GM19099 (cell line): ENCODE measurements around the gene MYL10.

Experiments
- POLR2A ChIP-seq: IDR thresholded peaks from 3 replicates; pipeline ENCODE4 v1.6.1; 2011; ENCODE audit warnings: low read depth; ENCODE audit not compliant: insufficient read length; ENCODE audit errors: extremely low read depth

MYL10 gene

GRCh38 chr7:101629171-101629570, at the start of gene MYL10:
TSS of gene MYL10 (minus strand) at chr7:101629296. CDS start at chr7:101629118, 178 bp downstream.
- no peak for TF ChIP-seq POLR2A

GRCh38 chr7:101678658-101679057, 49.6 kb upstream of the MYL10 start:
- no peak for TF ChIP-seq POLR2A

- TF ChIP-seq POLR2A = no peak
These were observed 48.8 kb upstream of the MYL10 start for GRCh38 chr7:101677797-101678479.

GRCh38 chr7:101677391-101677790, 48.3 kb upstream of the MYL10 start:
- no peak for TF ChIP-seq POLR2A

- no peak for TF ChIP-seq POLR2A
These were observed 47.9 kb upstream of the MYL10 start for GRCh38 chr7:101676956-101677355.

- no peak for TF ChIP-seq POLR2A
These were observed 47.0 kb upstream of the MYL10 start for GRCh38 chr7:101676062-101676598.

- no peak for TF ChIP-seq POLR2A
These were observed 45.3 kb upstream of the MYL10 start for GRCh38 chr7:101674439-101674838.

- TF ChIP-seq POLR2A = no peak
These were observed 44.9 kb upstream of the MYL10 start for GRCh38 chr7:101673951-101674350.

GRCh38 chr7:101673315-101673714, 44.2 kb upstream of the MYL10 start:
- no peak for TF ChIP-seq POLR2A

- no peak for TF ChIP-seq POLR2A
These were observed 42.6 kb upstream of the MYL10 start for GRCh38 chr7:101671371-101672356.

GRCh38 chr7:101669307-101669706, 40.2 kb upstream of the MYL10 start:
- TF ChIP-seq POLR2A = no peak

GRCh38 chr7:101668726-101669125, 39.6 kb upstream of the MYL10 start:
- no peak for TF ChIP-seq POLR2A

GRCh38 chr7:101667920-101668319, 38.8 kb upstream of the MYL10 start:
- no peak for TF ChIP-seq POLR2A

GRCh38 chr7:101667399-101667798, 38.3 kb upstream of the MYL10 start:
- no peak for TF ChIP-seq POLR2A

GRCh38 chr7:101666741-101667140, 37.6 kb upstream of the MYL10 start:
- TF ChIP-seq POLR2A = no peak
